Stomach (tissue), 4 donors: ENCODE results near the gene CDK19.

Source experiments
- EP300 ChIP-seq: sonication (generic); formaldehyde crosslinking; IDR thresholded peaks from one replicate; pipeline ENCODE4 v1.6.1; 2017; ENCODE audit warnings: antibody characterized with exemption
- POLR2A ChIP-seq, 4 donors: fragments of 450-650 bp; IDR thresholded peaks; one replicate each; pipeline ENCODE4 v1.6.1; 2016; ENCODE audit warnings: antibody characterized with exemption in 4 of 4, control low read depth in 2 of 4, mild to moderate bottlenecking in 1 of 4, moderate library complexity in 1 of 4
- POLR2AphosphoS5 ChIP-seq, 3 donors: sonication (generic); formaldehyde crosslinking; IDR thresholded peaks; one replicate each; pipeline ENCODE4 v1.6.1; 2016; ENCODE audit warnings: antibody characterized with exemption in 3 of 3
- TF ChIP-seq, protein P1 (sequence below), 7 experiments: fragments of 450-650 bp in 4 of 7; fragments of 200-600 bp in 3 of 7; sonication (generic) in 3 of 7; IDR thresholded peaks; one replicate each; pipeline ENCODE4 v1.5.1; 2016 to 2019; ENCODE audit warnings: antibody characterized with exemption in 7 of 7, control low read depth in 2 of 7, mild to moderate bottlenecking in 1 of 7

DNA sequence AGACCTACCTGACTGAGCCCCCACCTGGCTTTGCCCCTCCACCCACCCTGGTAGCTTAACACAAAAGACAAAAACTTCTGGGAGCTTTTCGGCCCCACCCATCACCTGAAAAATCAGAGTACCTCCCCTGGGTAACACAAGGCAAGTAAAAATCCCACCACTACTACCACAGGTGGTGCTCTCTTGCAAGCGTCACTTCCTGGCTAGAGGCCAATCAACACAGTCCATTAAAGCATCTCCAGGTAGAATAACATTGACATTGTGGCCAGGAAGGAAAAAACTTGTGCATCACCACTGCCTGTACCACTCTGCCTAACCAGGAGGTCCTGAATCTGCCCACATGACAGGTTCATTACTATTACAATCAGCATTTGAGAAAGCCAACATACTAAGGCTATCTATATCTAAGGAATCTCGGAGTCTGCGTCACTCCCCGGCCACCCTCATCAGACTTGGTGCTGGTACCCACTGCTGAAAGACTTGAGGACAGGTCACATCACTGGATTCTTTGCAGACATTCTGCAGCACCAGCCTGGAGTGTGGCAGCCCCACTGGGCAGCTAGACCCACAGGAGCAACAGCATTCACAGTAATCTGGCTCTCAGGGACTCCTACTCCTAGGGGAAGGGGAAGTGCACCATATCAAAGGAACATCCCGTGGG lies 125.9 kb downstream of the CDK19 start:
- no peak for TF ChIP-seq POLR2A (IDR thresholded peaks at IDR 0.05)
- TF ChIP-seq EP300, result no peak
- TF ChIP-seq, protein P1, sequence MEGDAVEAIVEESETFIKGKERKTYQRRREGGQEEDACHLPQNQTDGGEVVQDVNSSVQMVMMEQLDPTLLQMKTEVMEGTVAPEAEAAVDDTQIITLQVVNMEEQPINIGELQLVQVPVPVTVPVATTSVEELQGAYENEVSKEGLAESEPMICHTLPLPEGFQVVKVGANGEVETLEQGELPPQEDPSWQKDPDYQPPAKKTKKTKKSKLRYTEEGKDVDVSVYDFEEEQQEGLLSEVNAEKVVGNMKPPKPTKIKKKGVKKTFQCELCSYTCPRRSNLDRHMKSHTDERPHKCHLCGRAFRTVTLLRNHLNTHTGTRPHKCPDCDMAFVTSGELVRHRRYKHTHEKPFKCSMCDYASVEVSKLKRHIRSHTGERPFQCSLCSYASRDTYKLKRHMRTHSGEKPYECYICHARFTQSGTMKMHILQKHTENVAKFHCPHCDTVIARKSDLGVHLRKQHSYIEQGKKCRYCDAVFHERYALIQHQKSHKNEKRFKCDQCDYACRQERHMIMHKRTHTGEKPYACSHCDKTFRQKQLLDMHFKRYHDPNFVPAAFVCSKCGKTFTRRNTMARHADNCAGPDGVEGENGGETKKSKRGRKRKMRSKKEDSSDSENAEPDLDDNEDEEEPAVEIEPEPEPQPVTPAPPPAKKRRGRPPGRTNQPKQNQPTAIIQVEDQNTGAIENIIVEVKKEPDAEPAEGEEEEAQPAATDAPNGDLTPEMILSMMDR (IDR thresholded peaks at IDR 0.05), result no peak
- TF ChIP-seq POLR2AphosphoS5 (IDR thresholded peaks at IDR 0.05), result no peak
